Astrocyte (in vitro differentiated cells and primary cell): ENCODE results near the gene RBM23. TPM values are rescaled to one million over a fixed set of nuclear protein-coding genes. Genes with fewer than 3 reads are reported as not detected.

ENCODE experiments used
- DNase-seq: peaks from one replicate; pipeline ENCODE4 v3.0.0-alpha.2; 2010; ENCODE audit warnings: low read depth
- FAIRE-seq: peaks from 2 replicates; lab custom pipeline; 2011; peaks lifted over from hg19 to GRCh38; lab: Jason Lieb, UNC
- H2AFZ ChIP-seq: 2 replicates; pipeline ENCODE4 v1.6.0; 2012; ENCODE audit warnings: low read depth, low read length, inconsistent platforms
- H3K27ac ChIP-seq: 2 replicates; pipeline ENCODE4 v1.5.1; 2011; ENCODE audit warnings: low read depth, low read length, inconsistent platforms
- H3K27me3 ChIP-seq: 2 replicates; pipeline ENCODE4 v1.6.0; 2011; ENCODE audit warnings: low read length, inconsistent platforms; ENCODE audit not compliant: insufficient read depth
- H3K36me3 ChIP-seq: 2 replicates; pipeline ENCODE4 v1.5.1; 2011; ENCODE audit warnings: low read length, inconsistent platforms; ENCODE audit not compliant: insufficient read depth
- H3K4me1 ChIP-seq: 2 replicates; pipeline ENCODE4 v1.5.1; 2011; ENCODE audit warnings: low read length, inconsistent platforms; ENCODE audit not compliant: insufficient read depth
- H3K4me2 ChIP-seq: 2 replicates; pipeline ENCODE4 v1.6.0; 2012; ENCODE audit warnings: low read length, inconsistent platforms
- H3K4me3 ChIP-seq: 2 replicates; pipeline ENCODE4 v1.5.1; 2011; ENCODE audit warnings: low read depth, mild to moderate bottlenecking, low read length, inconsistent platforms; ENCODE audit not compliant: insufficient read depth
- H3K79me2 ChIP-seq: 2 replicates; pipeline ENCODE4 v1.6.0; 2012; ENCODE audit warnings: mild to moderate bottlenecking, low read length, inconsistent platforms; ENCODE audit not compliant: insufficient read depth
- H3K9ac ChIP-seq: 2 replicates; pipeline ENCODE4 v1.6.0; 2012; ENCODE audit warnings: mild to moderate bottlenecking, low read length, inconsistent platforms
- H3K9me3 ChIP-seq: 2 replicates; pipeline ENCODE4 v1.5.1; 2012; ENCODE audit warnings: low read depth, mild to moderate bottlenecking, low read length, inconsistent platforms; ENCODE audit not compliant: insufficient read depth
- H4K20me1 ChIP-seq: 2 replicates; pipeline ENCODE4 v1.6.0; 2012; ENCODE audit warnings: low read length, inconsistent platforms; ENCODE audit not compliant: insufficient read depth
- H3K27ac Mint-ChIP-seq: one replicate; pipeline ENCODE4 v1.8.0; 2021; ENCODE audit warnings: mild to moderate bottlenecking, mixed read lengths; ENCODE audit not compliant: unreplicated experiment
- H3K27me3 Mint-ChIP-seq: one replicate; pipeline ENCODE4 v1.8.0; 2021; ENCODE audit warnings: low read depth, mixed read lengths; ENCODE audit not compliant: unreplicated experiment
- H3K36me3 Mint-ChIP-seq: one replicate; pipeline ENCODE4 v1.8.0; 2021; ENCODE audit warnings: low read depth, mixed read lengths; ENCODE audit not compliant: unreplicated experiment
- H3K4me1 Mint-ChIP-seq: one replicate; pipeline ENCODE4 v1.8.0; 2021; ENCODE audit warnings: low read depth, mixed read lengths; ENCODE audit not compliant: unreplicated experiment
- H3K4me3 Mint-ChIP-seq: one replicate; pipeline ENCODE4 v1.8.0; 2021; ENCODE audit warnings: mild to moderate bottlenecking, moderate library complexity, mixed read lengths; ENCODE audit not compliant: unreplicated experiment
- H3K9me3 Mint-ChIP-seq: one replicate; pipeline ENCODE4 v1.8.0; 2021; ENCODE audit warnings: mild to moderate bottlenecking, mixed read lengths; ENCODE audit not compliant: unreplicated experiment
- CTCF ChIP-seq: IDR thresholded peaks from 2 replicates; pipeline ENCODE4 v1.5.1; 2011; ENCODE audit warnings: low read depth, mild to moderate bottlenecking, inconsistent platforms, low read length, moderate library complexity; ENCODE audit not compliant: insufficient read depth
- EZH2 ChIP-seq: IDR thresholded peaks from 2 replicates; pipeline ENCODE4 v1.6.1; 2012; ENCODE audit warnings: mild to moderate bottlenecking, low read length, inconsistent platforms; ENCODE audit not compliant: insufficient read depth
- total RNA-seq: library from RNA; stranded (reverse); gene quantifications from 2 replicates; pipeline ENCODE4 v1.2.1, GENCODE V29; 2021

The RBM23 gene
- total RNA-seq, 1 donor from 2014 or later, result 49.3 TPM

GRCh38 chr14:22883173-22883976 is 35.6 kb downstream of the RBM23 start, which contains the start of gene REM2:
TSS of gene REM2 (plus strand) at chr14:22883222. CDS start at chr14:22883288, 66 bp downstream.
- no peak for FAIRE-seq
- Mint-ChIP-seq H3K27ac (peak within 1 kb of the TSS; percentile 36), H3K4me3 (peak within 1 kb of the TSS; percentile 75), H3K36me3 (peaks cover 5% of the 10 kb centered on the region), H3K4me1 (peaks cover 21% of the 10 kb centered on the region), H3K9me3 (no peaks in the 10 kb centered on the region), H3K27me3 (peaks cover 5% of the 10 kb centered on the region)
- Histone ChIP-seq H4K20me1 (no peaks in the 10 kb centered on the region), H2AFZ (peak within 1 kb of the TSS; percentile 9), H3K4me3 (no peak within 1 kb of the TSS), H3K27me3 (no peaks in the 10 kb centered on the region), H3K4me1 (peaks cover 22% of the 10 kb centered on the region), H3K36me3 (peaks cover 3% of the 10 kb centered on the region), H3K27ac (no peak within 1 kb of the TSS), H3K9me3 (no peaks in the 10 kb centered on the region), H3K9ac (peak within 1 kb of the TSS; percentile 28), H3K4me2 (peak within 1 kb of the TSS; percentile 71), H3K79me2 (no peaks in the 10 kb centered on the region)
- DNase-seq, result no peak
- no peak for TF ChIP-seq CTCF
- TF ChIP-seq EZH2, result no peak

GRCh38 chr14:22882529-22883172 is 36.3 kb downstream of the RBM23 start:
- Histone ChIP-seq H3K4me1 (peaks cover 18% of the 10 kb centered on the region), H3K9me3 (no peaks in the 10 kb centered on the region), H3K79me2 (no peaks in the 10 kb centered on the region), H3K9ac (peak overlapping the region; percentile 28), H3K4me2 (peak overlapping the region; percentile 71), H3K27ac (no peak overlapping the region), H3K27me3 (no peaks in the 10 kb centered on the region), H4K20me1 (no peaks in the 10 kb centered on the region), H2AFZ (peak overlapping the region; percentile 9), H3K36me3 (peaks cover 7% of the 10 kb centered on the region), H3K4me3 (no peak overlapping the region)
- FAIRE-seq (no peak), DNase-seq (peak; percentile 52)
- Mint-ChIP-seq H3K27ac (peak overlapping the region; percentile 18), H3K9me3 (no peaks in the 10 kb centered on the region), H3K27me3 (peaks cover 5% of the 10 kb centered on the region), H3K4me3 (peak overlapping the region; percentile 27), H3K36me3 (peaks cover 11% of the 10 kb centered on the region), H3K4me1 (peaks cover 19% of the 10 kb centered on the region)
- no peak for TF ChIP-seq CTCF
- TF ChIP-seq EZH2, result no peak
